Ramos (cell line): Measurements from ENCODE around the gene GRIA3.

Experiments used
- in situ Hi-C: fragments of 300-500 bp; cut with MboI; formaldehyde crosslinking; loops from one replicate; pipeline ENCODE4 v1.14.3; 2022; ENCODE audit warnings: low sequenced_read_pairs; ENCODE audit not compliant: unreplicated experiment

GRIA3 gene

DNA sequence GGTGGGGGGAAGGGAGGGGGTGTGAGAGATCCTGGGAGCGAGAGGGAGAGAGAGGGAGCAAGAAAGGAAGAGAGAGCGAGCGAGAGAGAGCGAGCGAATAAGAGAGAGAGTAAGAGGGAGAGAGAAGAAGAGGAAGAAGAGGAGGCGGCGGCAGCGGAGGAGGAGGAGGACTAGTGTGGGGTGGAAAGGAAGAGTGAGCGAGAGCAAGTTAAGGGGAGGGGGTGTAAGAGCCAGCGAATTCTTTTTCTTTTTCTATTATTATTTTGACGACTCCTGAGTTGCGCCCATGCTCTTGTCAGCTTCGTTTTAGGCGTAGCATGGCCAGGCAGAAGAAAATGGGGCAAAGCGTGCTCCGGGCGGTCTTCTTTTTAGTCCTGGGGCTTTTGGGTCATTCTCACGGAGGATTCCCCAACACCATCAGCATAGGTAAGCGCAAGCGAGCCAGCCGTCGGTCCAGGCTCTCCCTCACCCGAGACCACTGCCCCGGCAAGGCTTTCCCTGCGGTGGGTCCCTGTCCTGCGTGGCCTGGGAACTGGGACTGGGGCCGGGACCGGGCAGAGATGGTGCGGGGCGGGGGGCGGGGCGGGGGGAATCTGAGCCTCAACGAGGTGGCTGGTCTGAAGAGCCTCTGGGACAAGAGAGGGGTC lies at the start of gene GRIA3:
Gene GRIA3 (plus strand): TSS at position 60 of the 647 bp plus-strand sequence. CDS start 258 bp downstream, at position 318.
- in situ Hi-C loops, result no loop called here

DNA sequence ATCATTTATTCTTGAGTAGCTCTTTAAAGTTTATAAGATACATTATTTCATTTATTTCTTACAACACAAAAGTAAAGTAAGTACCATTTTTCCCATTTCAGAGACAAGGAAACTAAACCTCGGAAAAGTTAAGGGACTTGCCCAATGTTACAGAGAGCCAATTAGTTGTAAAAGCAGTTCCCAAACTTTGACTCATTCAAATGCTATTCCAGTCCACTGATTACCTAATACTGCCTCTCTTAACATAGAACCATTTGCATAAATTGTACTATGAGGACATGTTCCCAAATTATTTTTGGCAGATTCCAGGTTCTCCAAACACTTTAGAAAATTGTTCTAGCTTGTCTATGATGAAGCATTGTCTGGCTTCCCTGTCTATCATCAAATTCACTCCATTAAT lies 45.6 kb upstream of the GRIA3 start:
- in situ Hi-C loops, result no loop called here

DNA sequence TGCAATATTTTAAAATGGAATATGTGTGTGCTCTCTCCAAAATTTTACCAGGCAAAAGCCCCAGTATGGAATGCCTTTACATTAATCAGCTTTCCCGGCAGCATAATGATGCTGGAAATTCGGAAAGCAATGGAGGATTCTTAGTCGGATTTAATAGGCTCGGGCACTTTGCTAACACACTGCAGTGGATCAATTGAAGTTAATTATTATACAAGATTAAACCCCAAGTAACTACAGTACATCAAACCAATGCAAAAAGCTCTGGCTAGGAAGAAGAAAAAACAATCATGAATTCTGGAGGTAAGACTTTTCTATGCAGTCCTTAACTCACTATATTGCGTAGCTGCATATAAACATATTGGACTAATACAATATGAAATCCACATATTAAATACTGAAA lies 43.6 kb upstream of the GRIA3 start:
- in situ Hi-C loops, result no loop called here

DNA sequence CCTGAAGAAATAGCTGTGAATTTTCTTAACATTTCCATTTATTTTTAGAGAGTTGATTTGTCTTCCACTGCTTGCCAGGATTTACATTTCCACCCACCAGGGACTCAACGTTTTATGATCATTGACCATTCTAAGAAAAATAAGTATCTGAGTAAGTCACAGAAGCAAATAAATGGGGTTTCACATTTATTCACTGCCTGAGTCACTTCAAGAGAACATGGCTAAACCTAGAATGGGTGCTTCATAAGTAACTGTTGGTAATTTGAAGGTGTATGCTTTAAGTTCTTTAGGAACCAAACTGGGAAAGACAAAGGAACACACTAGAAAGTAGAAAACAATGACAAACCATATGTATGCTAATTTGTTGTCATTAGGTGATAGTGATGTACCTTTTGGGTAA lies 43.2 kb upstream of the GRIA3 start:
- in situ Hi-C loops, result no loop called here

DNA sequence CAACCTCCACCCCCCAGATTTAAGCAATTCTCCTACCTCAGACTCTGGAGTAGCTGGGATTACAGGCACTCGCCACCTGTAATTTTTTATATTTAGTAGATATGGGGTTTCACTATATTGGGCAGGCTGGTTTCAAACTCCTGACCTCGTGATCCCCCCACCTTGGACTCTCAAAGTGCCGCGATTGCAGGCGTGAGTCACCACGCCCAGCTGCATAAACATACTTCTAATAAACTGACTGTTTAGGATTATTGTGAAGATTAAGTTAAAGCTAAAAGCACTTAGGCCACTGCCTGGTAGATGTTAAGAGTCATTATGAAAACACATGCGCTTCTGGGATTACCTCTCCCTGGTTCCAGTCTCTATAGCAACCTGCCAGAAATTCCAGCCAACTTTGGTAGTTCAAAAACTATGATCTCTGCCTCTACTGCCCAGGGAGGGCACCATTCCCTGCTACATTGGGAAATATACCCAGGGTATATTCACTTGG lies 30.2 kb upstream of the GRIA3 start:
- in situ Hi-C loops, result no loop called here

DNA sequence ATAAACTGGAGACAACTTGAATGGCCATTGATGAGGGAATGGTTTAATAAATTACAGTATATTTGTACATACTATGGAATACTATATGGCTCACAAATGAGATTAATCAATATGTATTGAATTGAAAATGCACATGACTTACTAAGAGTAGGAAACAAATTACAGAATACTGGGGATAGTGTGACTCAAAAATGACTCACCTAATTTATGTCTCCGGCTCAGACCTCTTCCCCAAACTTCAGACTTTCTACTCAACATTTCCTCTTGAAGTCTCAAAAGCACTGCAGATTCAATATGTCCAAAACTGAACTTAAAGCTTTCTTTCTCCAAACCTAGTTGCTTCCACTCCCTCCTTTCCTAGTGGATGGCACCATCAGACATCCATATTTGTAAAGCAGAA lies 28.8 kb upstream of the GRIA3 start:
- in situ Hi-C loops, result no loop called here

DNA sequence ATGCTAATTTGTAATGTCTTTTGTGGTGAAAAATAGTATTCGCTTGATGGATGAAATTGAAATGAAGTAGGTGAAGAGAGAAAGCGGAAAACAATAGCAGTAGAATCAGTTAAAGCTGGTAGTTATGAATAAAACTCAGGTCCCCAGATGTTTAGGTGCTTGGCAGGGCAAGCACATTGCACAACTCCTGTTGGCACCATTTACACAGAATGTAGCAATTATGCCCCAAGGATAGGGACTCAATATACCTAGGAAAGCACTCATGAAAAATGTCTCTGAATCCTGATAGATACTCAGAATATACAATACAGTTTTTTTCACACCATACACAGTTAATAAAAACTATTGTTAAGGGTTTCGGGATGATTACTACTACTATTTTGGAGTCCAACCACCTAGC lies 26.5 kb upstream of the GRIA3 start:
- in situ Hi-C loops, result no loop called here

DNA sequence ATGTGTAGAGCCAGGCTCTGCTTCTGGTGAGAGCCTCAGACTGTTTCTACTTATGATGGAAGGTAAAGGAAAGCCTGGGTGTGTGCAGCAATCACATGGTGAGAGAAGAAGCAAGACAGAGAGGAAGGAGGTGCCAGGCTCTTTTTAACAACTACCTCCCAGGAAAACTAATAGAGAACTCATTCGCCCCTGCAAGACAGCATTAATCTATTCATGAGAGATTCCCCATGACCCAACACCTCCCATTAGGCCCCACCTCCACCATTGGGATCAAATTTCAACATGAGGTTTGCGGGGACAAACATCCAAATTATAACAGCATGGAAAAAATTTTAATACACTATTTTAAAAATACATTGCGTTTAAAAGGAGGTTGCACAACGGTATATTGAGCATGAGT lies 24.7 kb upstream of the GRIA3 start:
- in situ Hi-C loops, result no loop called here

DNA sequence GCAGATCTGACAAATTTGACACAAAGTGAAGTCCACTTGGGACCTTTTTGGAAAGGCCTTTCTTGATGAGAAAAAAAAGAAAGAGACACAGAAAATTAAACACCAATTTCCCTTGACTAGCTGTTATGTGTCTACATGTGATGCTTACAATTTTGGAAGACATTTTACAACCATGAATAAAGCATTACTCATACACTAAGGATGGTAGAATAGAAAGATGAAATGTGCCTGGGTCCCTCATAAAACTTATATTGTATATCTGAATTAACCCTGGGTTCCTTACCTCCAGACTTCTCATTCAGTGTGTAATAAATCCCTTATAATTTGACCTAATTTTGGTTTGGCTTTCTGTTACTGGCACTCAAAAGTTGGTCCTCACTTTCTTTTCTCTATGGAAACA lies 16.5 kb upstream of the GRIA3 start:
- in situ Hi-C loops, result no loop called here

DNA sequence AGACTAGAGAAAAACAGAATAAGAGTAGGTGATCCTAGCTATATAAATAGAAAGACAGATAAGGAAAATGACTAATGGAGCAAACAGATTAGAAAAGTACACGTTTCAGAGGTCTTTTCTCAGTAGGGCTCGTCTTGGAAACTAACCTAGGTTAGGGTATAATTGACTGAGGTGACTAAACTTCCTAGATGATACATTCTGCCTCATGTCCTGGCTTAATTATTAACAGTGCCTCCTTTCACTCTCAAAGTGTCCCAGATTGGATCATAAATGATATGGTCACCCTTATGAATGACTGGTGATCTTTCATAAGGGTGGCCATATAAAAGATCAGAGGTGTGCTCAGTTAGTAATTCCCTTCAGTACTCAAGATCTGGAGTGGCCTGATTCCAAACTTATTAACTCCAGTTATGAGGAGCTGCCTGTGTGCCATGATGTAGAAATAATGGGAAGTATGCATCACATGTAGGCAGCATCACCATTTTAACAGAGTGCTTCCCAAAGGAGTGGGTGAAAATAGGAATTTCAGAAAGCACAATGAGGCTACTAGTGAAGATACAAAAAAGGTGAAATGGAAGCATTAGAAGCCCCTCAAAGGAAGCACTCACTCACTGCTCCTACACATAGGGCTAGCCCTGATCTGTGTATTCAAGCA lies 14.7 kb upstream of the GRIA3 start:
- in situ Hi-C loops, result no loop called here

DNA sequence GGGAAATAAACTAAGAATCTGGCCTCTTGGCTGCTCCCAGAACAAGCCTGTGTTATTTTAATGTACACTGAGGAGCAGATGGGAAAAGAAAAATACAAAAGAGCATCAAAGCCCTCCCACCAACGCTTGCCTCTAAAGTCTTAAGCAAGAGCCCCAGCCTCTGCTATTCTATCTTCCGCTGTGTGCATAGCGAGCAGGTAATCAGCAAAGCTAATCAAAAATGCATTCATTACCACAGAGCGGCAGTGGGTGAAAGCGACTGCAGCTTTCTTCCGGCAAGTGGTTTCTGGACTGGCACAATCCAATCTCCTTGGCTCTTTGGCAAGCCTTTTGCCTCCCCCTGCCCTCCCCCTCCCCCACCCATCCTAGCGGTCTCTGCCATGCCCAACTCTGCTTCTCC lies 13.5 kb upstream of the GRIA3 start:
- in situ Hi-C loops, result no loop called here

DNA sequence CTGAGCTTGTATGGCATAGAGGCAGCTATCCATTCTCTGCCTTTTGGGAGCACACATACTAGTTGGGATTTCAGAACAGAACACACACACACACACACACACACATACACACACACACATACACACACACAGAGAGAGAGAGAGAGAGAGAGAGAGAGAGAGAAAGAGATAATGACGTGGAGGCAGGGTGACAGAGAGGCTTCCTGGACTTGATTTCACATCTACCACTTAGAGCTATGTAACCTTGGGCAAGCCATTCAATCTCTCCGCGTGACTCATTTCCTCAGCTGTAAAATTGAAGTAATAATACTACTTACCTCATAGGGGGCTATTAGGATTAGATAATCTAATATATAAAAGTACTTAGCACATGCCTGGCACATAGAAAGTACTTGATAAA lies 12.3 kb upstream of the GRIA3 start:
- in situ Hi-C loops, result no loop called here

DNA sequence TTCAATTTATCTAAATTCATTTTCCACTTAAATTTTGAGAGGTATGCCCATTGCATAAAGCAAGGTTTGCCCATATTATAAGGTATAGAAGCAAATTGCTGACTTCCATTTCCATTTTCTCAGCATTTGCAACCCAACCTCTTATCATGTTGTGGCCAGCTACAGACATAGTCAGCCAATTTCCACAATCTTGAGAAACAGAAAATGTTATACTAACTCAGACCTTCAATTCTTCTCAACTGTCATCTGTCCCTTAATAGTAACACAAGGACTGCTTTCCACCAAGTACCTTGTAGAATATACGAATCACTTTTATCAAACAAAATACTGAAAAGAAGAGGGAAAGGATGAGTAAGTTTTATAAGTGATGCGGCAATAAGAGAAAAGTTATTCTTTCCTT lies 11.2 kb upstream of the GRIA3 start:
- in situ Hi-C loops, result no loop called here

DNA sequence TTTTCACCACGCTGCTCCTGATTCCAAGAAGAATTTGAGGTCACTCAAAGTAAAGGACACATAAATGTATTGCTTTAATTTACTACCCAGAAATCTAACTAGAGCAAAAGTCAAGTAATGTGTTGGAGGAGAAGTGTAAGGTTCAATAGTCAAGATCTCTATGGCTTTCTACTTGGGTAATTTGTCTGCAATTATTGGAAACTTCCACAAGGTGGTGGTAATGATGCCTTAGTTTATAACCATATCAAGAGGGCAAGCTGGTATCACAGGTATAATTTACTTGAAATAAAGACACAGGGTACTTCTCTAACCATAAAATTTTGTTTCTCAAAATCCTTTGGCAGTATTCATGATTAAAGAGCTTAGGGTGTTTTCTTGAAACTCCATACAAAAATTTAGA lies 10.2 kb upstream of the GRIA3 start:
- in situ Hi-C loops, result no loop called here

DNA sequence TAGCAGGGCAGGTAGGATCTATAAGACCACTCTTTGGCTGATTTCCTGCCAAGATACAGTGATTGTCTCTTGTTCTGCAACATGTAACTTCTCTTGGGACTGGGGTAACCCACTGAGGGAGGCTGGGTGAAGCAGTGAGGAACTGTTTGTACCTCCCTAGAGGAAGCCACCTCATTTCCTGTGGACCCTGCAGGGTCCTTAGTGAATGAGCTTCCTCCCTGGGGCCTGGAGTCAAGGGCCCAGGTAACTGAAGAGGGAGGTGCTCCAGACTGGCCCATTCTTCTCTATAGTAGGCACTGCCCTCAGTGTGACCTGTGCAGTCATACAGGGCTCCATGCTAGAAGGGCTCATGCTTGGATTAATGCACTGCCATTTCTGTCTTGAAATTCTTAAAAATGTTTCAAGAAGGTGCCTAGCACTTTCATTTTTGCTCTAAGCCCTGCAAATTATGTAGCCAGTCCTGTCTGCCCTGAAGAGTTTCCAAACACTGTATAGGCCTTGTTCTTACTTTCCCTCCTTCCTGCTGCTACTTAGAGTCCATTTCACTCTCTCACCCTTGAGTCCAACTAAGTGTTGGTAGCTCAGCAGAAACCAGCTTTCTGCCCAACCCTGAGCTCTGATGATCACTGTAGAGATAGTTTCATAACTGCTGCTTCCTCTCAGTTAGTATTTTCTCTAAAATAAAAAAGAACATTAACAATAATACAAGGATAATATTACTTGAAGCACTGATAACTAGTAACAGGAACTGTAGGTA lies 8.5 kb upstream of the GRIA3 start:
- in situ Hi-C loops, result no loop called here

DNA sequence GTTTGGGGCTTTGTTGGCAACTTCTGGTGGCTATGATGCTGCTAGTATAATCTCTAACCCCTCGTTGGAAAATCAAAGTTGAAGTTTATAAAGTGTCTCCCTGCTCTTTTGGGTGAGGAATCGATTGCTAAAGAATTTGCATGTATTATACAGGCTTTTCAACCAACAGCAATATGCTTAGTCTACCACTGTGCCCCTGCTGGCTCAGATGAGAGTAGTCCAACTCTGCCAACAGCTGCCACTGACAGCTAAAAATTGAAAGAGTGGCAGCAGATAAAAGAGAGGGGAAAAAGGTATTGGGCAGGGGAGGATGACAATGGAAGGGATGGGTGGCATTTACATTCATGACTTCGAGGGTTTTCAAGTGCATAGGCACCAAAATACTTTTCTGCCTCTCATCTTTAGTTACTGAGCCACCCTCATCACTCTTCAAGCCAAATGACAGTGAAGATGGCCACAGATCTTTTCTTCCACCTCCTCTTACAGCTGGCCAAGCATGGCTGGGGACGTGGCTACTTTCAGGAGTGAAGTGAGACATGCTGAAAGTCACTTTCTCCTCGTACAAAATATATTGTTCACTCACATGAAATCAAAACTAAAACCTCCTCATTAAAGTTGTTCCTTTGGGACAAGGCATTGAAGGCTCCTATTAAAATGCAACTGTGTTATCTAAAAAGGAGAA lies 2.7 kb upstream of the GRIA3 start:
- in situ Hi-C loops, result no loop called here

DNA sequence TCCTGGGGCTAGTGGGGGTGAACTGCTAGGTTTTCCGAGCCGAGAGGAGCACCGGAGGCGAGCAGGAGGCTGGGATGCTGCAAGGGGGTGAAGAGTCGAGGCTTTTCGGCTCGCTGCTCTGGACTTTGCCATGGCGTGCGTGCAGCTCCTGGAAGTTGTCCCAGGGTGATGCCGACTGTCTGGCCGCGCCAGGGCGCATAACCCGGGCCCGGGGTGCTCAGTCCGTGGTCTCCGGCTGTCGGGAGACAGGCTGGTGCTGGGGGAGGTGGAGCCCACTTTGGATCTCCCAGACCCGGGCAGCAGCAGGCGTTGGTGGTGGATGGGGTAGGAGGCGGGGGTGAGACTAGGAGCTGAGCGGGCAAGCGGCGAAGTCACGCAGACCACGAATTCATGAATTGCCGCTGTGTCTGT lies 793 bp downstream of the GRIA3 start:
- in situ Hi-C loops, result no loop called here

DNA sequence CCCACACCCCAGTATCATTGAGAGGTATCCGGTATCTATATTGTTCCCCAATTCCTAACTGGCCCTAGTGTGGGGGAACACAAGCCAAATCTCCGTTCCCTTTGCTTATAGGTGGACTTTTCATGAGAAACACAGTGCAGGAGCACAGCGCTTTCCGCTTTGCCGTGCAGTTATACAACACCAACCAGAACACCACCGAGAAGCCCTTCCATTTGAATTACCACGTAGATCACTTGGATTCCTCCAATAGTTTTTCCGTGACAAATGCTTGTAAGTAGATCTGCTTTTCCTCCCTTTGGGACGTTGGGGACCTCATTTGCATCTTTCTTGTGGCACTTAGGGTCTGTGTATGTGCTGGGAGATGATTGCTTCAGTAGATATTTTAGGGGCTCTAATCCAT lies 1.6 kb downstream of the GRIA3 start:
- in situ Hi-C loops, result no loop called here

DNA sequence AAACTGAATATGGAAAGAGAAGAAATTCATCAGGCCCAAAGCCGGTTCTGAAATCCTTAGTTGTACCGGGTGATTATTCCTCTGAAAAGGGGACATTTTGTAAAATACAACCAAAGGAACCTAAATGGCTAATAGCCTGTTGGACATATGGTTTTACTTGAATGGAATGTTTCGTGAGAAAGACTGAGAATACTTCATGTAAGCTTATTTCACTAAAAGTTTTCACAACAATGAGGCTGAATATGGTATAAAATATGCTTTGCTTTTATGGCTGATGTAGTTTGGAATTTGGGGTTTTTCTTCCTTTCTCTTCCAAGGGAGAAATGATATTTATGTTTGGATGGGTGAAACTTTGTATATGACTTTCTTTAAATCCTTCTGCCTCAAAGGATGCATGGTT lies 2.7 kb downstream of the GRIA3 start:
- in situ Hi-C loops, result no loop called here

DNA sequence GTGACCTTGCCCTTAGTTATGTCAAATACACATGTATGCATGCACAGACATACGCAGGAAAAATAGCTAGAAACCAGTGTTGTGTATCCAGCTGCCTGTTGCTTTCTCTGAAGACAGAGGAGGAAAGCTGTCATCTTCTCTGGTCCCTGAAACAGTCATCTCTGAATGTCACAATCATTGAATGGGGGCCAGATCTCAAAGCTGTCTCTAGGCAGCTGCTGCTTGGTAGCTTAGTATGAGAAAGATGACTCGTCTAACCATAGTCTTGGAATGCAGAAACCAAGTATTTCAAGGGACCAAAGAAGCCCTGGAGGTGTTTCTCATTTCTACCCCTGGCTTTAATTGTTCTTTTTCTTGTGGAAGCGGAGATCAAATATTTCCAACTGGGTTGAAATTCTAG lies 4.0 kb downstream of the GRIA3 start:
- in situ Hi-C loops, result no loop called here

DNA sequence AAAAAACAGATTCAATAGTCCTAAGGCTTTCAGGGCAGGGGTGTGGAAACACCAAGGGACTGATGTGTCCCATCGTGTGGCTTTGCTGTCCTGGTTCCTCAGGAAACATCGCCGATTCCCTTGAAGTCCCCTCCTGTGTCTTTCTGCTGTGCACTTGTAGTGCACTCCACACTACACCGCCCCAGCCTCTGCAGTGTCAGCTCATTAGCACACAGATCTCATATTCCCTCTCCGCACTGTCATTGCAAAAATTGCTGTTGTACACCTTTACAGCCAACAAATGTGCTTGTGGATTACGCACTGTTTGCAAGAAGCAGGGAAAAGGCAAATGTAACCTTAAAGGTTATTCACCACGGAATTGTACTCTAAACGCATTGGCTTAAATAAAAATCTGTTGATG lies 5.3 kb downstream of the GRIA3 start:
- in situ Hi-C loops, result no loop called here
